EH (cell line): ENCODE results near the gene GPR141.

ENCODE experiments used
- DNase-seq: peaks from one replicate; pipeline ENCODE4 v3.0.0-alpha.2; 2015; ENCODE audit warnings: low read depth

The GPR141 gene

GRCh38 chr7:37784015-37784414, 100.4 kb downstream of the GPR141 start:
- DNase-seq: no peak

GRCh38 chr7:37786741-37787569, 103.4 kb downstream of the GPR141 start:
- DNase-seq: no peak
